Dermis blood vessel endothelial cell (primary cell): Measurements from ENCODE around the gene CGNL1. TPM values are rescaled to one million over a fixed set of nuclear protein-coding genes. Genes with fewer than 3 reads are reported as not detected.
A peak's percentile ranks its signal among the peaks of the same experiment; 100 is the strongest.

ENCODE experiments used
- DNase-seq: peaks from one replicate; pipeline ENCODE4 v3.0.0; 2010
- total RNA-seq: library from RNA; depleted of rRNA; stranded (reverse); fragments of >200 nt; gene quantifications from 2 replicates; pipeline ENCODE4 v1.2.3, GENCODE V29; 2014

The CGNL1 gene
- total RNA-seq, 1 donor from 2014 or later: 16.3 TPM

GRCh38 chr15:57388464-57388863, 12.2 kb downstream of the CGNL1 start:
- DNase-seq: no peak

GRCh38 chr15:57389991-57390390, 13.7 kb downstream of the CGNL1 start:
- no peak for DNase-seq

GRCh38 chr15:57390583-57390982, 14.3 kb downstream of the CGNL1 start:
- no peak for DNase-seq

GRCh38 chr15:57391537-57391936, 15.2 kb downstream of the CGNL1 start:
- DNase-seq: no peak

- DNase-seq: peak; percentile 77
Measured at GRCh38 chr15:57393061-57393460, 16.8 kb downstream of the CGNL1 start.

GRCh38 chr15:57395292-57395691, 19.0 kb downstream of the CGNL1 start:
- peak; percentile 89 for DNase-seq

- peak; percentile 68 for DNase-seq
Measured at GRCh38 chr15:57398336-57398735, 22.0 kb downstream of the CGNL1 start.

- DNase-seq: no peak
Measured at GRCh38 chr15:57401546-57401945, 25.2 kb downstream of the CGNL1 start.

- DNase-seq: peak; percentile 32
Measured at GRCh38 chr15:57403017-57403416, 26.7 kb downstream of the CGNL1 start.

GRCh38 chr15:57403566-57404325, 27.4 kb downstream of the CGNL1 start:
- no peak for DNase-seq

- DNase-seq: no peak
Measured at GRCh38 chr15:57405133-57405532, 28.8 kb downstream of the CGNL1 start.

- no peak for DNase-seq
Measured at GRCh38 chr15:57406062-57406772, 29.9 kb downstream of the CGNL1 start.

GRCh38 chr15:57410373-57410772, 34.1 kb downstream of the CGNL1 start:
- DNase-seq: no peak

- DNase-seq: no peak
Measured at GRCh38 chr15:57411945-57412768, 35.9 kb downstream of the CGNL1 start.

GRCh38 chr15:57415602-57416001, 39.3 kb downstream of the CGNL1 start:
- no peak for DNase-seq

GRCh38 chr15:57418635-57419034, 42.3 kb downstream of the CGNL1 start:
- no peak for DNase-seq

GRCh38 chr15:57419335-57419734, 43.0 kb downstream of the CGNL1 start:
- DNase-seq: no peak

- no peak for DNase-seq
Measured at GRCh38 chr15:57421110-57421509, 44.8 kb downstream of the CGNL1 start.

- DNase-seq: no peak
Measured at GRCh38 chr15:57421551-57421950, 45.2 kb downstream of the CGNL1 start.

- DNase-seq: peak; percentile 23
Measured at GRCh38 chr15:57422113-57422754, 45.9 kb downstream of the CGNL1 start.

- no peak for DNase-seq
Measured at GRCh38 chr15:57423599-57424140, 47.4 kb downstream of the CGNL1 start.

GRCh38 chr15:57424628-57425405, 48.5 kb downstream of the CGNL1 start:
- no peak for DNase-seq
